SU-DHL-6 (cell line): ENCODE data around the gene BAG3.

Source experiments
- CTCF ChIP-seq: fragments of 200-600 bp; sonication (generic); IDR thresholded peaks from one replicate; pipeline ENCODE4 v1.5.1; 2017; ENCODE audit warnings: antibody characterized with exemption, mild to moderate bottlenecking, low read length, moderate library complexity; ENCODE audit not compliant: insufficient read depth, poor library complexity, severe bottlenecking
- EZH2phosphoT487 ChIP-seq: fragments of 200-600 bp; sonication (generic), shearing (Covaris generic); conservative IDR thresholded peaks from 2 replicates; pipeline ENCODE4 v1.6.1; 2018; ENCODE audit warnings: mild to moderate bottlenecking, antibody characterized with exemption, low read length, moderate library complexity, mixed read lengths

GRCh38 chr10:119620241-119621077 is 30.7 kb upstream of the BAG3 start:
- TF ChIP-seq CTCF (no peak), EZH2phosphoT487 (no peak)
